GM12878 (cell line): ENCODE results near the gene PDE1C. TPM values are rescaled to one million over a fixed set of nuclear protein-coding genes. Genes with fewer than 3 reads are reported as not detected.

ENCODE experiments used
- ATAC-seq: fragments of 200-7000 bp; cut with Tn5 transposase; 3 replicates; pipeline ENCODE4 v1.9.1; 2020; ENCODE audit warnings: mild to moderate bottlenecking, moderate library complexity
- BruUV-seq: library from RNA; stranded (reverse); fragments of 400-500 nt; replicated peaks from 2 replicates; lab custom pipeline; 2021; lab: Mats Ljungman, UMichigan
- CTCF ChIA-PET: fragments of 300-600 bp; sonication (Branson Sonifier 250); formaldehyde crosslinking; extraction: SDS; loops from one replicate; lab custom pipeline; 2021; ENCODE audit warnings: inconsistent platforms; lab: Yijun Ruan, JAX
- POLR2A ChIA-PET: fragments of 350-600 bp; formaldehyde crosslinking; extraction: SDS; loops from one replicate; lab custom pipeline; 2021; ENCODE audit warnings: inconsistent platforms; lab: Charles Lee
- RAD21 ChIA-PET: fragments of 300-600 bp; sonication (Branson Sonifier 250); formaldehyde crosslinking; loops from one replicate; lab custom pipeline; 2023; ENCODE audit warnings: antibody characterized with exemption; ENCODE audit not compliant: unreplicated experiment; lab: Charles Lee
- SMC1A ChIA-PET: fragments of 300-600 bp; sonication (Branson Sonifier 250); formaldehyde crosslinking; loops from one replicate; lab custom pipeline; 2023; ENCODE audit not compliant: unreplicated experiment, uncharacterized antibody; lab: Charles Lee
- DNase-seq: peaks from one replicate; pipeline ENCODE4 v3.0.0-alpha.2; 2011; ENCODE audit warnings: low read depth, low spot score
- FAIRE-seq: peaks from 3 replicates; lab custom pipeline; 2011; peaks lifted over from hg19 to GRCh38; lab: Jason Lieb, UNC
- H2AFZ ChIP-seq: 2 replicates; pipeline ENCODE4 v1.6.0; 2011; ENCODE audit warnings: low read depth, low read length, control low read depth; ENCODE audit not compliant: control insufficient read depth
- H3K27ac ChIP-seq: 2 replicates; pipeline ENCODE4 v1.5.1; 2011; ENCODE audit warnings: control low read depth; ENCODE audit not compliant: control insufficient read depth, insufficient read depth
- H3K27me3 ChIP-seq, 2 experiments: replicated peaks in 1 of 2; 2 replicates each; pipeline versions ENCODE4 v1.6.0 to v1.6.1; 2011; ENCODE audit warnings: low read length in 1 of 2; ENCODE audit not compliant: control insufficient read depth in 2 of 2, insufficient read depth in 2 of 2
- H3K36me3 ChIP-seq, 2 experiments: 2 replicates each; pipeline ENCODE4 v1.5.1; 2011; ENCODE audit warnings: low read length in 1 of 2; ENCODE audit not compliant: control insufficient read depth in 2 of 2, insufficient read depth in 2 of 2
- H3K4me1 ChIP-seq: 2 replicates; pipeline ENCODE4 v1.6.1; 2011; ENCODE audit warnings: mild to moderate bottlenecking, low read length, moderate library complexity, mixed read lengths; ENCODE audit not compliant: control insufficient read depth, insufficient read depth
- H3K4me2 ChIP-seq: 2 replicates; pipeline ENCODE4 v1.6.0; 2011; ENCODE audit warnings: control low read depth; ENCODE audit not compliant: control insufficient read depth, insufficient read depth
- H3K4me3 ChIP-seq: fragments of 200-600 bp; sonication (generic); 2 replicates; pipeline ENCODE4 v1.5.1; 2016
- H3K79me2 ChIP-seq: 2 replicates; pipeline ENCODE4 v1.6.0; 2011; ENCODE audit warnings: low read length; ENCODE audit not compliant: control insufficient read depth, insufficient read depth
- H3K9ac ChIP-seq: 2 replicates; pipeline ENCODE4 v1.8.0; 2011; ENCODE audit warnings: low read length, control low read depth, mixed read lengths; ENCODE audit not compliant: control insufficient read depth, insufficient read depth
- H3K9me3 ChIP-seq: replicated peaks from 3 replicates; pipeline ENCODE4 v1.5.1; 2011; ENCODE audit warnings: mild to moderate bottlenecking, low read length; ENCODE audit not compliant: control insufficient read depth, insufficient read depth
- H4K20me1 ChIP-seq: 2 replicates; pipeline ENCODE4 v1.6.0; 2011; ENCODE audit not compliant: control insufficient read depth, insufficient read depth
- CEBPB ChIP-seq, 2 experiments: fragments of 150-350 bp in 1 of 2; IDR thresholded peaks; 2 replicates each; pipeline ENCODE4 v1.6.1; 2012 to 2014; ENCODE audit warnings: low read depth in 2 of 2, low read length in 2 of 2, borderline replicate concordance in 1 of 2, inconsistent platforms in 1 of 2
- CEBPZ ChIP-seq: fragments of 150-350 bp; IDR thresholded peaks from 2 replicates; pipeline ENCODE4 v1.6.1; 2016; ENCODE audit warnings: low read depth, low read length
- CREM ChIP-seq: IDR thresholded peaks from 2 replicates; pipeline ENCODE4 v1.6.1; 2014; ENCODE audit warnings: antibody characterized with exemption, low read depth
- DPF2 ChIP-seq: fragments of 450-650 bp; IDR thresholded peaks from 2 replicates; pipeline ENCODE4 v1.6.1; 2017; ENCODE audit warnings: mild to moderate bottlenecking
- ETV6 ChIP-seq, 2 experiments: fragments of 450-650 bp in 1 of 2; IDR thresholded peaks in 1 of 2; conservative IDR thresholded peaks in 1 of 2; 2 replicates each; pipeline ENCODE4 v1.6.1; 2014; ENCODE audit warnings: antibody characterized with exemption in 1 of 2, borderline replicate concordance in 1 of 2, low read depth in 1 of 2, mild to moderate bottlenecking in 1 of 2, moderate library complexity in 1 of 2
- HDAC2 ChIP-seq: fragments of 200-600 bp; sonication (generic); IDR thresholded peaks from 2 replicates; pipeline ENCODE4 v1.6.1; 2017
- JUNB ChIP-seq: IDR thresholded peaks from 2 replicates; pipeline ENCODE4 v1.6.1; 2016; ENCODE audit warnings: antibody characterized with exemption, mild to moderate bottlenecking
- LARP7 ChIP-seq: fragments of 450-650 bp; IDR thresholded peaks from 2 replicates; pipeline ENCODE4 v1.6.1; 2017; ENCODE audit warnings: mild to moderate bottlenecking
- MAX ChIP-seq: IDR thresholded peaks from 2 replicates; pipeline ENCODE4 v1.6.1; 2012; ENCODE audit warnings: low read depth, low read length, improper control_type of control experiment
- MTA3 ChIP-seq: IDR thresholded peaks from 2 replicates; pipeline ENCODE4 v1.6.1; 2012; ENCODE audit warnings: low read length, inconsistent platforms, borderline replicate concordance
- NBN ChIP-seq: fragments of 450-650 bp; IDR thresholded peaks from 2 replicates; pipeline ENCODE4 v1.6.1; 2016
- RBBP5 ChIP-seq: fragments of 200-600 bp; sonication (generic); conservative IDR thresholded peaks from 2 replicates; pipeline ENCODE4 v1.6.1; 2016
- SPI1 ChIP-seq: IDR thresholded peaks from 2 replicates; pipeline ENCODE4 v1.6.1; 2011; ENCODE audit warnings: low read depth, mild to moderate bottlenecking, low read length, moderate library complexity, borderline replicate concordance; ENCODE audit not compliant: insufficient read depth
- SUZ12 ChIP-seq: fragments of 200-600 bp; sonication (generic); IDR thresholded peaks from one replicate; pipeline ENCODE4 v1.6.1; 2018; ENCODE audit warnings: antibody characterized with exemption, mild to moderate bottlenecking; ENCODE audit not compliant: unreplicated experiment
- ZNF274 ChIP-seq: IDR thresholded peaks from one replicate; pipeline ENCODE4 v1.8.0; 2011; ENCODE audit not compliant: insufficient read length, insufficient read depth
- ZNF622 ChIP-seq: fragments of 450-650 bp; IDR thresholded peaks from 2 replicates; pipeline ENCODE4 v1.6.1; 2017; ENCODE audit warnings: mild to moderate bottlenecking, inconsistent platforms
- WGBS: methylation state at CpG from one replicate; pipeline ENCODE4 v1.1.6; 2016; ENCODE audit warnings: low lambda C conversion rate; ENCODE audit not compliant: insufficient replicate concordance, insufficient coverage; ENCODE audit errors: missing lambda C conversion rate; 5-methylcytosine and 5-hydroxymethylcytosine counted together
- in situ Hi-C: fragments of 300-500 bp; cut with MboI; formaldehyde crosslinking; loops from 9 replicates; pipeline ENCODE4 v1.14.3; 2018; ENCODE audit warnings: mixed read lengths
- intact Hi-C: fragments of 100-400 bp; cut with micrococcal nuclease; formaldehyde crosslinking; loops from one replicate; pipeline ENCODE4 v1.14.2; 2022; ENCODE audit not compliant: unreplicated experiment
- polyA plus RNA-seq, 11 experiments: library from polyadenylated mRNA; depleted of rRNA in 4 of 11; unstranded in 6 of 11; stranded (reverse) in 5 of 11; fragments of >200 nt; fragmentation: Nextera tagmentation in 4 of 11; fragmentation: Illumina TruSeq in 1 of 11; extraction: Ambion mirVana in 4 of 11; extraction: Trizol in 1 of 11; gene quantifications; 1 replicate in 1 of 11; 2 replicates in 10 of 11; pipeline versions ENCODE4 v1.2.1 to v1.2.3, GENCODE V29; 2011 to 2016; ENCODE audit warnings: inconsistent platforms in 2 of 11, missing spikeins in 2 of 11, low read depth in 1 of 11
- total RNA-seq, 4 experiments: library from RNA; depleted of rRNA in 3 of 4; stranded (reverse); fragments of >200 nt in 3 of 4; fragmentation: Illumina TruSeq in 1 of 4; extraction: Trizol in 1 of 4; gene quantifications; 2 replicates each; pipeline versions ENCODE4 v1.2.1 to v1.2.3, GENCODE V29; 2013 to 2021
- TF ChIP-seq, protein P1 (sequence below): fragments of 450-650 bp; IDR thresholded peaks from 2 replicates; pipeline ENCODE4 v1.6.1; 2017; ENCODE audit warnings: borderline replicate concordance
- TF ChIP-seq, protein P2 (sequence below): fragments of 450-650 bp; formaldehyde crosslinking; IDR thresholded peaks from 2 replicates; pipeline ENCODE4 v1.4.0; 2022; ENCODE audit warnings: mild to moderate bottlenecking, moderate library complexity

The PDE1C gene
- total and polyA plus RNA-seq, 10 of the 15 experiments (the other 5 are each of a cell fraction or from before 2014, with no cell fraction given) = 0.29 to 2.3 (median 0.70) TPM

- 7% methylated on average over 3 of the region's 3 CpGs for WGBS
- ChIA-PET CTCF (interaction anchor here (0.7 to 3.0 kb wide), 3 partner anchors 12 to 153 kb away, joined by 4 to 13 read pairs (median 7); no protein-coding TSS in a partner anchor), SMC1A (interaction anchor here (0.7 to 7.7 kb wide), 2 partner anchors 17 to 154 kb away, joined by 5 to 69 read pairs; no protein-coding TSS in a partner anchor), POLR2A (interaction anchor here (1.7 kb wide), 1 partner anchor 10 kb away, joined by 5 read pairs; no protein-coding TSS in a partner anchor), RAD21 (interaction anchor here (0.6 to 1.8 kb wide), 2 partner anchors 13 kb away, joined by 3 to 6 read pairs; no protein-coding TSS in a partner anchor)
- no peak overlapping the region for H3K9ac ChIP-seq
- in situ Hi-C loops (no loop called here), intact Hi-C loops (no loop called here)
- H3K79me2 ChIP-seq = no peaks in the 10 kb centered on the region
- no peaks in the 10 kb centered on the region for H3K36me3 ChIP-seq
- no peak overlapping the region for H3K4me3 ChIP-seq
- no TSS peak for BruUV-seq
- no peak overlapping the region for H3K4me2 ChIP-seq
- H2AFZ ChIP-seq = no peak overlapping the region
- H3K4me1 ChIP-seq = no peaks in the 10 kb centered on the region
- no peak overlapping the region for H3K27ac ChIP-seq
- no peak for FAIRE-seq
- 0 out of 4 replicates have a peak, but pooled peaks cover 0 to 3% of the 10 kb centered on the region in 2 experiments for H3K27me3 ChIP-seq
- H3K9me3 ChIP-seq = no peaks in the 10 kb centered on the region
- ATAC-seq = peak; percentile 52
- DNase-seq = peak; percentile 38
- no peaks in the 10 kb centered on the region for H4K20me1 ChIP-seq
- peak; percentile 70; the same call in 1 of the 2 replicates for TF ChIP-seq SPI1
- peak; percentile 24; the same call in 1 of the 2 replicates for TF ChIP-seq DPF2
- TF ChIP-seq, protein P1, sequence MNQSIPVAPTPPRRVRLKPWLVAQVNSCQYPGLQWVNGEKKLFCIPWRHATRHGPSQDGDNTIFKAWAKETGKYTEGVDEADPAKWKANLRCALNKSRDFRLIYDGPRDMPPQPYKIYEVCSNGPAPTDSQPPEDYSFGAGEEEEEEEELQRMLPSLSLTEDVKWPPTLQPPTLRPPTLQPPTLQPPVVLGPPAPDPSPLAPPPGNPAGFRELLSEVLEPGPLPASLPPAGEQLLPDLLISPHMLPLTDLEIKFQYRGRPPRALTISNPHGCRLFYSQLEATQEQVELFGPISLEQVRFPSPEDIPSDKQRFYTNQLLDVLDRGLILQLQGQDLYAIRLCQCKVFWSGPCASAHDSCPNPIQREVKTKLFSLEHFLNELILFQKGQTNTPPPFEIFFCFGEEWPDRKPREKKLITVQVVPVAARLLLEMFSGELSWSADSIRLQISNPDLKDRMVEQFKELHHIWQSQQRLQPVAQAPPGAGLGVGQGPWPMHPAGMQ = no peak
- TF ChIP-seq ETV6 (conservative IDR thresholded peaks at IDR 0.05 in 1 of 2, IDR thresholded peaks at IDR 0.05 in 1 of 2; ENCODE audit: borderline replicate concordance in 1 of 2, low read depth in 1 of 2) = no peak
- TF ChIP-seq JUNB = no peak
- TF ChIP-seq MAX = no peak
- no peak for TF ChIP-seq NBN
- TF ChIP-seq, protein P2, sequence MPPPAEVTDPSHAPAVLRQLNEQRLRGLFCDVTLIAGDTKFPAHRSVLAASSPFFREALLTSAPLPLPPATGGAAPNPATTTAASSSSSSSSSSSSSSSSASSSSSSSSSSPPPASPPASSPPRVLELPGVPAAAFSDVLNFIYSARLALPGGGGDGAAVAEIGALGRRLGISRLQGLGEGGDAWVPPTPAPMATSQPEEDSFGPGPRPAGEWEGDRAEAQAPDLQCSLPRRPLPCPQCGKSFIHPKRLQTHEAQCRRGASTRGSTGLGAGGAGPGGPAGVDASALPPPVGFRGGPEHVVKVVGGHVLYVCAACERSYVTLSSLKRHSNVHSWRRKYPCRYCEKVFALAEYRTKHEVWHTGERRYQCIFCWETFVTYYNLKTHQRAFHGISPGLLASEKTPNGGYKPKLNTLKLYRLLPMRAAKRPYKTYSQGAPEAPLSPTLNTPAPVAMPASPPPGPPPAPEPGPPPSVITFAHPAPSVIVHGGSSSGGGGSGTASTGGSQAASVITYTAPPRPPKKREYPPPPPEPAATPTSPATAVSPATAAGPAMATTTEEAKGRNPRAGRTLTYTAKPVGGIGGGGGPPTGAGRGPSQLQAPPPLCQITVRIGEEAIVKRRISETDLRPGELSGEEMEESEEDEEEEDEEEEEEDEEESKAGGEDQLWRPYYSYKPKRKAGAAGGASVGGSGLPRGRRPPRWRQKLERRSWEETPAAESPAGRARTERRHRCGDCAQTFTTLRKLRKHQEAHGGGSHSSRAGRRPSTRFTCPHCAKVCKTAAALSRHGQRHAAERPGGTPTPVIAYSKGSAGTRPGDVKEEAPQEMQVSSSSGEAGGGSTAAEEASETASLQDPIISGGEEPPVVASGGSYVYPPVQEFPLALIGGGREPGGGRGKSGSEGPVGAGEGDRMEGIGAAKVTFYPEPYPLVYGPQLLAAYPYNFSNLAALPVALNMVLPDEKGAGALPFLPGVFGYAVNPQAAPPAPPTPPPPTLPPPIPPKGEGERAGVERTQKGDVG (CRISPR knock-in tag) = no peak
- TF ChIP-seq RBBP5 = no peak
- TF ChIP-seq CEBPZ = no peak
- TF ChIP-seq SUZ12 = no peak
- no peak for TF ChIP-seq ZNF274
- no peak for TF ChIP-seq CEBPB (IDR thresholded peaks at IDR 0.05; ENCODE audit: borderline replicate concordance in 1 of 2, low read depth in 2 of 2, low read length in 2 of 2)
- TF ChIP-seq MTA3 = no peak
- no peak for TF ChIP-seq ZNF622
- no peak for TF ChIP-seq CREM
- TF ChIP-seq LARP7 = no peak
- TF ChIP-seq HDAC2 = no peak
Measured at GRCh38 chr7:32047075-32047474, 23.1 kb downstream of the PDE1C start.
